Measurements from ENCODE around the gene FBN2. TPM values are rescaled to one million over a fixed set of nuclear protein-coding genes. Genes with fewer than 3 reads are reported as not detected.
A peak's percentile ranks its signal among the peaks of the same experiment; 100 is the strongest.

The FBN2 gene
- total RNA-seq (10 to 100 TPM in 5 of 9 donors, 1 to 10 TPM in 4; 7.4 to 28.0 (median 10.2) TPM), polyA plus RNA-seq (1 to 10 TPM; 9.0 to 9.7 TPM)
- long read RNA-seq, donor 1, partial matches to known transcripts: 24 of 35 reads
- long read RNA-seq, donor 1, other reads (novel, unspliced or antisense): 10 of 35 reads
- long read RNA-seq, donor 2, partial matches to known transcripts: 30 of 43 reads
- long read RNA-seq, donor 2, other reads (novel, unspliced or antisense): 13 of 43 reads
- long read RNA-seq, donor 3, partial matches to known transcripts: 3 of 8 reads
- long read RNA-seq, donor 3, other reads (novel, unspliced or antisense): 4 of 8 reads

DNA sequence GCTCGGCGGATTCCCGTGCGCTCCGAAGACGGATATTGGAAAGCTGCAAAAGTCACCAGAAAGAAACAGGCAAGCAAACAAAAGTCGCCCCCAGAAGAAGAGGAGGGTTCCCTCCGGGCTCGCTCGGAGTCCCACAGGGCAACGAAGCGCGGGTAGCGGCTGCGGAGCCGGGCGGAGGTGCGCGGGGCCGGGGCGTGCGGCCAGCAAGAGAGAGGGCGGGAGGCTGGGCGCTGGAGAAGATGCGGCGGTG is at the start of gene FBN2:
FBN2 (minus strand) TSS at position 246 of the 250 bp plus-strand sequence. CDS start 642 bp downstream, outside the sequence.
- 0 to 1% (median 1%) methylated on average over 23 to 26 of the region's 26 CpGs for WGBS, 4 donors
- peaks cover 0 to 47% (median 26%) of the 10 kb centered on the region in 9 donors for H3K27me3 ChIP-seq
- intact Hi-C loops (cut with DNase I): loop anchor here in 2 of 10 donors (5.0 to 10.0 kb wide), 2 partner anchors 304 to 307 kb away; no protein-coding TSS in a partner anchor

DNA sequence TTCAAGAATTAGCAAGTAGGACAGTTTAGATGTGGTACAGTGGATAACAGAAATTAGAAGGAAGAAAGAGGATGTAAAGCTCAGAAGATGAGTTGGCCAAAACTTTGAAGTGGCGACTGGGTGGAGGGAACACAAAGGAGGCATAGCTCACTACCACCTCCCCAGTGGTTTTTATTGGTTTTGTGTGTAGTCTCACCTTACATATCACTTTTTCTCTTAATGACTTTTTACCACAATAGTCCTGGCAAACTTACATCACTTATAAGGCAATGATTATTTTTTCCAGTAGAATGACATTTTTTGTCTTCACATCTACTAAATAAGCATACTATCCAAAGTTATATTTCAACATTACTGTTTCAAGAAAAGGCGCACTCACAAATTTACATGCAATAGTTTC is 49.2 kb upstream of the FBN2 start:
- no peaks in the 10 kb centered on the region for H3K36me3 ChIP-seq
- WGBS, 4 donors: 91 to 94% (median 93%) methylated on average over 2 of the region's 2 CpGs
- no peak overlapping the region for H3K27ac ChIP-seq
- H3K4me3 ChIP-seq: no peak overlapping the region
- ATAC-seq: no peak
- H3K27me3 ChIP-seq: no peaks in the 10 kb centered on the region
- no peak for TF ChIP-seq POLR2A (IDR thresholded peaks at IDR 0.05)
- TF ChIP-seq, protein P1, sequence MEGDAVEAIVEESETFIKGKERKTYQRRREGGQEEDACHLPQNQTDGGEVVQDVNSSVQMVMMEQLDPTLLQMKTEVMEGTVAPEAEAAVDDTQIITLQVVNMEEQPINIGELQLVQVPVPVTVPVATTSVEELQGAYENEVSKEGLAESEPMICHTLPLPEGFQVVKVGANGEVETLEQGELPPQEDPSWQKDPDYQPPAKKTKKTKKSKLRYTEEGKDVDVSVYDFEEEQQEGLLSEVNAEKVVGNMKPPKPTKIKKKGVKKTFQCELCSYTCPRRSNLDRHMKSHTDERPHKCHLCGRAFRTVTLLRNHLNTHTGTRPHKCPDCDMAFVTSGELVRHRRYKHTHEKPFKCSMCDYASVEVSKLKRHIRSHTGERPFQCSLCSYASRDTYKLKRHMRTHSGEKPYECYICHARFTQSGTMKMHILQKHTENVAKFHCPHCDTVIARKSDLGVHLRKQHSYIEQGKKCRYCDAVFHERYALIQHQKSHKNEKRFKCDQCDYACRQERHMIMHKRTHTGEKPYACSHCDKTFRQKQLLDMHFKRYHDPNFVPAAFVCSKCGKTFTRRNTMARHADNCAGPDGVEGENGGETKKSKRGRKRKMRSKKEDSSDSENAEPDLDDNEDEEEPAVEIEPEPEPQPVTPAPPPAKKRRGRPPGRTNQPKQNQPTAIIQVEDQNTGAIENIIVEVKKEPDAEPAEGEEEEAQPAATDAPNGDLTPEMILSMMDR (IDR thresholded peaks at IDR 0.05): no peak
- H3K4me1 ChIP-seq: no peaks in the 10 kb centered on the region
- intact Hi-C loops (cut with DNase I): no loop called here
- DNase-seq: no peak
- peaks cover 0 to 4% (median 0%) of the 10 kb centered on the region in 12 donors for H3K9me3 ChIP-seq

More for the DNA sequence above, at the start of gene FBN2:
- DNase-seq (no peak), ATAC-seq (no peak)
- Histone ChIP-seq H3K27ac (peak within 1 kb of the TSS in 11 of 12 donors; percentile 21 to 86 (median 67)), H3K9me3 (peaks cover 0 to under 1% (median 0%) of the 10 kb centered on the region in 12 donors), H3K36me3 (no peaks in the 10 kb centered on the region), H3K4me1 (peaks cover 0 to 32% (median 5%) of the 10 kb centered on the region in 12 donors), H3K4me3 (peak within 1 kb of the TSS; percentile 32 to 68 (median 60))
- TF ChIP-seq POLR2A (IDR thresholded peaks at IDR 0.05): no peak
- TF ChIP-seq, protein P1 (IDR thresholded peaks at IDR 0.05): no peak

DNA sequence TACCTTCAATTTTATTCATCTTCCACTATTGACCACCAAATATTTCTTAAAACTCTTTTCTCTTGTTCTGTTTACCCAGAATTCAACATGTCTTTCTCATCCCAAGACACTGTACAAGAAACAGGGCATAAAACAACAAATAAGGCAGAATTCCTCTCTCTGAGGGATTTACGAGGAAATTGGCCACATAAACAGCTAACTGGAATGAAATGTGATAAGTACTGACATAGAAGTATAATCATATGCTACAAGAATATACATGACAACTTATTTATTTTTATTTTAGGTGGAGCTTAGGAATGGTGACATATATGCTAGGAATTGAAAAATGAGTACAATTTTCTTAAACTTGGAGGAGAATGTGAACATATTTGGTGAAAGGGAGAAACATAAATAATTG is 48.8 kb upstream of the FBN2 start:
- H3K27me3 ChIP-seq: no peaks in the 10 kb centered on the region
- H3K27ac ChIP-seq: no peak overlapping the region
- WGBS, 4 donors: 50 to 75% (median 64%) methylated on average over 1 of the region's 1 CpG
- H3K9me3 ChIP-seq: peaks cover 0 to 4% (median 0%) of the 10 kb centered on the region in 12 donors
- no peak for ATAC-seq
- TF ChIP-seq POLR2A (IDR thresholded peaks at IDR 0.05): no peak
- TF ChIP-seq, protein P1 (IDR thresholded peaks at IDR 0.05): no peak
- no peak for DNase-seq
- no peak overlapping the region for H3K4me3 ChIP-seq
- no peaks in the 10 kb centered on the region for H3K36me3 ChIP-seq
- intact Hi-C loops (cut with DNase I): no loop called here
- H3K4me1 ChIP-seq: no peaks in the 10 kb centered on the region

DNA sequence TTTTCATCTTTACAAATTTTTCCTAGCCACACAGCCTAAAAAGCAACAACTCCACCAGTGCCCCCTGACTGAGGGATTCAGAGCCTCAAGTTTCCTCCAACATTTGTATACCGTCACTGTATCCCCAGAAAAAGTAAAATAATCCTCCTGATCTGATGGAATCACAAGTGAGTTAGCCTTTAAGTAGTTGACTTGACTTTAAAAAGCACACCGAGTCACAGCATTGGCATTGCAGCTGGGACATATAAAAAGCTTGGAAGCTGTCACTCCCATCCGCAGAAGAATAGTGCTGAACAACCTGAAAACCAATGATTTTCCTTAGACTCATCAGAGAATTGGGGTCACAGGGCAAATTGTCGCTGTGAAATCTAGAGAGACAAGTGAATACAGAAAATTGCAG is 41.6 kb upstream of the FBN2 start:
- WGBS, 4 donors: 75 to 88% (median 88%) methylated on average over 4 of the region's 4 CpGs
- no peak overlapping the region for H3K4me3 ChIP-seq
- peaks cover 0 to 4% (median 0%) of the 10 kb centered on the region in 12 donors for H3K9me3 ChIP-seq
- no peak overlapping the region for H3K27ac ChIP-seq
- intact Hi-C loops (cut with DNase I): no loop called here
- no peak for DNase-seq
- no peaks in the 10 kb centered on the region for H3K4me1 ChIP-seq
- no peak for ATAC-seq
- no peaks in the 10 kb centered on the region for H3K27me3 ChIP-seq
- TF ChIP-seq, protein P1 (IDR thresholded peaks at IDR 0.05): no peak
- no peak for TF ChIP-seq POLR2A (IDR thresholded peaks at IDR 0.05)
- no peaks in the 10 kb centered on the region for H3K36me3 ChIP-seq

Data from heart left ventricle (tissue), 16 donors.